ENCODE data around the gene PSMD13. TPM values are rescaled to one million over a fixed set of nuclear protein-coding genes. Genes with fewer than 3 reads are reported as not detected.
"Not testable (repeated sequence)": the region's sequence is repeated elsewhere in the genome, so short reads cannot be mapped to it uniquely, and the experiment has no call there.

PSMD13 gene
- total RNA-seq, 1 donor from 2014 or later: 66.2 TPM

- DNase-seq (ENCODE audit: low spot score): no peak
These were observed 19.1 kb upstream of the PSMD13 start for GRCh38 chr11:217704-218103.

- DNase-seq (ENCODE audit: low spot score): no peak
These were observed 17.8 kb upstream of the PSMD13 start for GRCh38 chr11:218815-219593.

GRCh38 chr11:220641-221215 is 16.0 kb upstream of the PSMD13 start:
- not testable (repeated sequence) for DNase-seq (ENCODE audit: low spot score)

GRCh38 chr11:221539-221938 is 15.2 kb upstream of the PSMD13 start:
- no peak for DNase-seq (ENCODE audit: low spot score)

GRCh38 chr11:221998-222789 is 14.6 kb upstream of the PSMD13 start:
- no peak for DNase-seq (ENCODE audit: low spot score)

- DNase-seq (ENCODE audit: low spot score): no peak
These were observed 13.6 kb upstream of the PSMD13 start for GRCh38 chr11:223026-223789.

GRCh38 chr11:223884-224283 is 12.9 kb upstream of the PSMD13 start:
- no peak for DNase-seq (ENCODE audit: low spot score)

- no peak for DNase-seq (ENCODE audit: low spot score)
These were observed 12.4 kb upstream of the PSMD13 start for GRCh38 chr11:224424-224823.

- DNase-seq (ENCODE audit: low spot score): no peak
These were observed 10.9 kb upstream of the PSMD13 start for GRCh38 chr11:225734-226453.

- DNase-seq (ENCODE audit: low spot score): no peak
These were observed 8.9 kb upstream of the PSMD13 start for GRCh38 chr11:227824-228379.

GRCh38 chr11:230431-230830 is 6.3 kb upstream of the PSMD13 start:
- no peak for DNase-seq (ENCODE audit: low spot score)

- no peak for DNase-seq (ENCODE audit: low spot score)
These were observed 3.8 kb upstream of the PSMD13 start for GRCh38 chr11:232783-233565.

GRCh38 chr11:235180-235579 is 1.6 kb upstream of the PSMD13 start:
- no peak for DNase-seq (ENCODE audit: low spot score)

GRCh38 chr11:235609-235996 is 1.2 kb upstream of the PSMD13 start:
- no peak for DNase-seq (ENCODE audit: low spot score)

GRCh38 chr11:235997-236773 is 591 bp upstream of the PSMD13 start, which contains the start of gene SIRT3:
Gene SIRT3 (minus strand): TSS chr11:236342. CDS start chr11:236328, 14 bp downstream.
- peak; percentile 88 for DNase-seq (ENCODE audit: low spot score)

- not testable (repeated sequence) for DNase-seq (ENCODE audit: low spot score)
These were observed 1.6 kb downstream of the PSMD13 start for GRCh38 chr11:238346-238745.

GRCh38 chr11:240315-240714 is 3.5 kb downstream of the PSMD13 start:
- no peak for DNase-seq (ENCODE audit: low spot score)

GRCh38 chr11:241634-242033 is 4.9 kb downstream of the PSMD13 start:
- DNase-seq (ENCODE audit: low spot score): no peak

- no peak for DNase-seq (ENCODE audit: low spot score)
These were observed 7.6 kb downstream of the PSMD13 start for GRCh38 chr11:244376-244775.

Measured in umbilical cord (tissue), 2 donors.